Measurements from ENCODE around the gene NAGLU. TPM values are rescaled to one million over a fixed set of nuclear protein-coding genes. Genes with fewer than 3 reads are reported as not detected.

Gene NAGLU
- total RNA-seq, 1 donor from 2014 or later, result 94.7 TPM

GRCh38 chr17:42502926-42503325, 33.1 kb upstream of the NAGLU start:
- Histone ChIP-seq H3K9me3 (no peaks in the 10 kb centered on the region), H3K4me3 (no peak overlapping the region), H3K36me3 (peaks cover 53 to 74% of the 10 kb centered on the region in 2 donors), H3K4me1 (no peaks in the 10 kb centered on the region), H3K27ac (no peak overlapping the region), H3K27me3 (no peaks in the 10 kb centered on the region)
- no peak for DNase-seq (ENCODE audit: low spot score in 2 of 2)
- intact Hi-C loops (cut with DNase I), result no loop called here
- TF ChIP-seq CTCF (IDR thresholded peaks at IDR 0.05), result no peak

DNA sequence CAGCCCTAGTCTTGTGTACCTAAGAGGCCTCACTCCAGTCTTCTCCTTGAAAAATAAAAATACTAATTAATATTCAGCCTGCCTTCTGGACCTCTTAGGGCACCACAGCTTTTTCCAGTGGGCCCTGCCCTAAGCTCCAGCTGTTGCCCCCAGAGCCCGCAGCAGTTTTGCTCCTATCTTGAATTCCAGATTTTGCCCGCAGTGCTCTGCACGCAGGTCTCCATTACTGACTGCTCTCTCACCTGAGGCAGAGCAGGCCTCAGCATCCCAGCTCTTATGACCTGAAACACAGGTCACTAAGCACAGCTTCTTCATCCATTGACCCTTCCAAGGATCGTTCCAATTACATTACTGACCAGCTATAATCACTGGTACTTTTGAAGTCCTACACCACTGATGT, 28.4 kb upstream of the NAGLU start:
- TF ChIP-seq CTCF (IDR thresholded peaks at IDR 0.05), result no peak
- H3K27me3 ChIP-seq, result no peaks in the 10 kb centered on the region
- H3K4me1 ChIP-seq, result peaks cover 9 to 18% of the 10 kb centered on the region in 2 donors
- H3K9me3 ChIP-seq, result no peaks in the 10 kb centered on the region
- intact Hi-C loops (cut with DNase I), result no loop called here
- H3K27ac ChIP-seq, result peak overlapping the region in 1 of 2 donors; percentile 5
- no peak for DNase-seq (ENCODE audit: low spot score in 2 of 2)
- peaks cover 26 to 44% of the 10 kb centered on the region in 2 donors for H3K36me3 ChIP-seq
- H3K4me3 ChIP-seq, result no peak overlapping the region

DNA sequence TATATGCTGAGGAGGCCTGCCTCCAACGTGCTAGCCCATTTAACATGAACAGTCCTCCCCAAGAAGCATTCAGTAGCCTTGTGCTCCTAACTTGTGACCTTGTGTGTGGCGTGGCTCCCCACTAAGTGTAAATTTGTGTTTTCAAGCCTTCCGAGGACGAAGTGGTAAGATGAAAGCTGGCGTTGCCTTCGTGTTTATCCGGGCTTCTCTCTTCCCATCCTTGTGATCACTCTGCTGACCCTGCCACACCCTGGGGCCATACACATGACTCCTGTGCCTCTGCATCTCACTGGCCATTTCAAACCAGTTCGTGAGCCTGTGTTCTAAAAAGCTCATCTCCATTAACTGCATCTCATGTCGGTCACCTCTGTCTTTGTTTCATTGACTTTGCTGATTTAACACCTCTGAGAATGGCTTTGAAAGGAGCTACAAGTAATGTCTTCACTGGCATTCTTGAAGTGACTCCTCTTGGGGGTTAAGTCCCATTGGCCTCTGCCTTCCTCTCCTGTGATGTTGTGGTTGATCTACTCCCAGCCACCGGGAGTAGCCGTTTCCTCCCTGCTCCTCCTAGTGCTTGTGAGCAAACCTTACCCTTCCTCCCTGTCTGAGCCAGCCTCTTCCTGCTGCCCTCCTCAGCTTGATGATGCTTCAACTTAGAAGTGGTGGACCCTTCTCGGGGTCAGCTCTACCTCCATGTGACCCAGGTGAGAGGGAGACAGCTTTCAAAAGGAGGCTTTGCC, 27.4 kb upstream of the NAGLU start:
- intact Hi-C loops (cut with DNase I), result no loop called here
- no peak for TF ChIP-seq CTCF (IDR thresholded peaks at IDR 0.05)
- no peak overlapping the region for H3K4me3 ChIP-seq
- peaks cover 22 to 36% of the 10 kb centered on the region in 2 donors for H3K36me3 ChIP-seq
- no peaks in the 10 kb centered on the region for H3K27me3 ChIP-seq
- H3K4me1 ChIP-seq, result peaks cover 10 to 28% of the 10 kb centered on the region in 2 donors
- H3K9me3 ChIP-seq, result no peaks in the 10 kb centered on the region
- H3K27ac ChIP-seq, result peak overlapping the region in 1 of 2 donors; percentile 60
- DNase-seq (ENCODE audit: low spot score in 2 of 2), result no peak

DNA sequence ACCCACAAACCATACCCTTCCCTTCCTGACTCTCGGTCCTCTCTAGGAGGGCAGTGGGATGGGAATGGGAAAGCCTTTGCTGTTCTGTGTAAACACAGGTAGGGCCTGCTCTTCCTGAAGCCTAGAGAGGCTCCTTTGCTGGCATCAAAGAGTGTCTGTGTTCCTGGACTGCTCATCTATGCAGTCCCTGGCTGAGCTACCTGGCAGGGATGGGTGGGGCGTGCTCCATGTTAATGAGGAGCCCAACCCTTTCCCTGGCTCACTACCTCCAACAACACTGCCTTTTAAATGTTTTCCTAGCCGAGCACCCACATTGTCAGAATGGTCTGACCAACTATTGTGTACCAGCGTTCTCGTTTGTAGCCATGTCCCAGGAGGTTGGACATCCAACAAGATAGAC, 26.6 kb upstream of the NAGLU start:
- Histone ChIP-seq H3K27me3 (no peaks in the 10 kb centered on the region), H3K36me3 (peaks cover 28 to 36% of the 10 kb centered on the region in 2 donors), H3K4me1 (peaks cover 10 to 31% of the 10 kb centered on the region in 2 donors), H3K27ac (peak overlapping the region; percentile 54 to 60), H3K9me3 (no peaks in the 10 kb centered on the region), H3K4me3 (no peak overlapping the region)
- TF ChIP-seq CTCF (IDR thresholded peaks at IDR 0.05), result no peak
- intact Hi-C loops (cut with DNase I), result no loop called here
- no peak for DNase-seq (ENCODE audit: low spot score in 2 of 2)

DNA sequence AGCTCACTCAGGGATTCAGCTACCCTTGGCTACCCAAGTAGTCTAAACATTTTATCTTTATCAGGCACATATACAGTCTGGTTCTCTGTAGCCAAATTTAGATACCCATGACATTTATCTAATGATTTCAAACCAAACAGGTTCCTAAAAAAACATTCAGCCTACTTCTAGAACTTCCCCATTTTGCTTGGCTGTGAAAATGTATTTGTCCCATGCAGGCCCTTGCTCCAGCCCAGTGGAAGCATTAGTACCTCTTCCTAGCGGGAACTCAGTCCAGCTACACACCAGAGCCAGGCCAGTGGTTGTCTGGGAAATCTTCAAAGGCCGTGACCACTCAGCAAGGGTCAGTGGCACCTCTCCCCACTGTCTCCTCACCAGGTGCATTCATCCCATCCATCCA, 26.2 kb upstream of the NAGLU start:
- no peak for DNase-seq (ENCODE audit: low spot score in 2 of 2)
- Histone ChIP-seq H3K27ac (peak overlapping the region; percentile 54 to 60), H3K36me3 (peaks cover 25 to 37% of the 10 kb centered on the region in 2 donors), H3K4me3 (no peak overlapping the region), H3K27me3 (no peaks in the 10 kb centered on the region), H3K9me3 (no peaks in the 10 kb centered on the region), H3K4me1 (peaks cover 10 to 31% of the 10 kb centered on the region in 2 donors)
- no peak for TF ChIP-seq CTCF (IDR thresholded peaks at IDR 0.05)
- intact Hi-C loops (cut with DNase I), result no loop called here
